Activated effector memory CD4-positive, alpha-beta T cell treated with anti-CD3 and anti-CD28 coated beads, Interleukin-2, amount 50 U/mL, for 16 hours (primary cell): ENCODE measurements around the gene CXCR6.

Experiments used
- DNase-seq: peaks from one replicate; pipeline ENCODE4 v3.0.0-alpha.2; 2020

The CXCR6 gene

DNA sequence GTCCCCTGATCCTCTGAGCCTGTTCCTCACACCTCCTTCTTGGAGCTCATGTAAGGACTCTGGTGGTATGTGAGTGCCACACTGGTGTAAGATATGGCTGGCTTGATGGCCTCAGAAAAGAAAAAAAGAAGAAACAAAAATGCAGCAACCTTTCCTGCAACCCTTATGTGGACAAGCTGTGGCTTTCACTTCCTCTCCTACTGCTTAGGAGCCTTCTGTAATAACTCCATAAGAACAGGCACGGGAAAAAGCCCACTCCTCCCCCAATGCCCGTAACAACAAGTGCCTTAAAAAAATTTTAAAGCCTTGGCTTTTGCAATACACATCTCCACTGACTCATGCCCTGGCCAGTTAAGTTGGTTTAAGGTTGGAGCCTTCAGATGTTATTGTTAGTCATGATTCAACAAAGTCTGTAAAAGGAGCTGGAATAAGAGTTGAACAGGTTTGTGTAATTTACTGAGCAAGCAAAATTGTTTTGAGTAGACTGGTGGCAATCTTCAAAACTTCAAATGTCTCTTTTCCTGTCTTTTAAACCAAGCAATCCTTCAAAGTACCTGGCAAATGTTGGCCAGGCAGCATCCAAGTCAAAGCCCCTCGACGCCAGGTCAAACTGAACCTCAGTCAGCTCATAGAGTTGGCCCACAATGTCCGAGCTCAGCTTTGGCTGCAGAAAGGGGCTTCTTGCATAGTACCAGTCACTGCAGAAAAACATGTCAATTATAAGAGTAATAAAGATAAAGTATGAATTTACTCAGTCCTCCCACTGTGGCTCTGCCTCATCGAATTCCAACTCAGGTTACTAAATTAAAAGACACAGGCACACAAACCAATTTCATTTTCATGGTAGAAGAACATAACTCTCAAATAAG lies 29.5 kb downstream of the CXCR6 start:
- DNase-seq, result no peak

DNA sequence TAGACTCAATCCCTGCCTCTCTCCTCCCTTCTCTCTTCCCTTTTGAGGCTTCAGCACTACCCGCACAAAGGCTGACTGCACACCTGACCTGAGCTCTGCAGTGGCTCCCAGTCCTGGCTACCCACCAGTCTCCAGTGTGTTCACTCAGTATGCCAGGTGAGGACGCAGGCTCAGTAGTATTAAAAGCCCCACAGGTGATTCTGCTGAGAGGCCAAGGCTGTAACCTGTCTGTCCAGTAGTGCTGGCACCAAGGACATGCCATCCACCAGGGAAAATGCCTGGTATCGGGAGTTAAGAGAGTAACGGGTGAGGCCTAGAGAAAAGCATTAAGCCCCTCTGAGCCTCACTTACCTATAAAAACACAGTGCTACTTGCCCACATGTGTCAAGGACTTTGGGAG lies 31.4 kb downstream of the CXCR6 start:
- DNase-seq, result no peak

GRCh38 chr3:45975686-45976085 lies 32.4 kb downstream of the CXCR6 start:
- DNase-seq, result peak; percentile 77

GRCh38 chr3:45976191-45977091 lies 33.2 kb downstream of the CXCR6 start:
- DNase-seq, result peak; percentile 73

- DNase-seq, result peak; percentile 80
These were observed 34.9 kb downstream of the CXCR6 start for GRCh38 chr3:45978006-45978761.

DNA sequence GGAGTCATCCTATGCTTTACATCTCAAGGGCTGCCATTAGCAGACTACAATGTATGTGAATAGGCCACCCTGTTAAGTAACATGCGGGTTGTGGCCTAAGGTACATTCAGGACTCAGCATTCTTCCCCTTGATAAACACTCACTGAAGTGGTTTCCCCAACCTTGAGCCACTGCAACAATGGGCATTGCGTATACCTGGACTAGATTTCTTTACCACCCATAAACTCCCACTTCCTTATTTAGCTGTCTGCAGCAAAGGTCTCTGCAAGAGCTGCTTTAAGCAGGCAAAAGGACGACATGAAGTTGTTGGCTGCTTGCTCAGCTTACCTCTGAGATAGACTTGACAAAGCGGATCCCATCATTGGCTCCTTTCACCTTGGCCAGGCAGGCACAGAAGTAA lies 36.1 kb downstream of the CXCR6 start:
- no peak for DNase-seq

DNA sequence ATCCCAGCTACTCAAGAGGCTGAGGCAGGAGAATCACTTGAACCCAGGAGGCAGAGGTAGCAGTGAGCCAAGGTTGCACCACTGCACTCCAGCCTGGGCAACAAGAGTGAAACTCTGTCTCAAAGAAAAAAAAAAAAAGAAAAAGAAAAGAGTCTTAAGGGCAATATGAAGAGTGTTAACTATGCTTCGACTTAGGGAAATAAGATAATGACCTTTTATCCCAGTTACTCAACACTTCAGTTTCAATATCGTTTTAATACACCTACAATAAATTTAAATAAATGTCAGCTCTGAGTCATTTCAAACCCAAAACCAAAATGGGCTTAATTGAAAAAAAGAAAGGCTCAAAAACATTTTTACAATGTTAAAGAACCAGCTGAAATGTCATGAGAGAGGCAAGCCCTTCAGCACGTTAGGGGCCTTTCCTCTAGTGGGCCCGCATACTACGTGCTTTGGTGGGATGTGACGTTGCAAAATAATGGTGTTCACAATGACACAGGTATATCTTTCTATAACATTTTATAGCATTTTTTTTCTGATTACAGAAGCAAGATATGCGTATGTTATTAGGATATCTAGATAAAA lies 37.1 kb downstream of the CXCR6 start:
- DNase-seq, result no peak

DNA sequence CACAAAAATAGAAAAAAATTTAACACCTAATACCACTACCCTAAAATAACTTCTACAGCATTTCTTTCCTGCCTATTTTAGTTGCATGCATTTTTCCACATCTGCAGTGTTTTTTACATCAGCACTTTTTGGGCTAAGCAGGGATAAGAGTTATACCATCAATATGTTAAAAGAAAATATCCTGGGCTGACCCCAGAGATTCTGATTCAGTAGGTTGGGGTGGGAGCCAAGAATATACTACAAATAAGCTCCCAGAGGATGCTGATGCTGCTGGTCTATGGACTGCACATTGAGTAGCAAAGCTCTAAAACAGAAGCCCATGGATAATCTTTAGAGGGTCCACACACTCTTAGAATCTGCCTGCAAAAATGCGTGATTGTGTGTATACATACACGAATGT lies 37.6 kb downstream of the CXCR6 start:
- no peak for DNase-seq

DNA sequence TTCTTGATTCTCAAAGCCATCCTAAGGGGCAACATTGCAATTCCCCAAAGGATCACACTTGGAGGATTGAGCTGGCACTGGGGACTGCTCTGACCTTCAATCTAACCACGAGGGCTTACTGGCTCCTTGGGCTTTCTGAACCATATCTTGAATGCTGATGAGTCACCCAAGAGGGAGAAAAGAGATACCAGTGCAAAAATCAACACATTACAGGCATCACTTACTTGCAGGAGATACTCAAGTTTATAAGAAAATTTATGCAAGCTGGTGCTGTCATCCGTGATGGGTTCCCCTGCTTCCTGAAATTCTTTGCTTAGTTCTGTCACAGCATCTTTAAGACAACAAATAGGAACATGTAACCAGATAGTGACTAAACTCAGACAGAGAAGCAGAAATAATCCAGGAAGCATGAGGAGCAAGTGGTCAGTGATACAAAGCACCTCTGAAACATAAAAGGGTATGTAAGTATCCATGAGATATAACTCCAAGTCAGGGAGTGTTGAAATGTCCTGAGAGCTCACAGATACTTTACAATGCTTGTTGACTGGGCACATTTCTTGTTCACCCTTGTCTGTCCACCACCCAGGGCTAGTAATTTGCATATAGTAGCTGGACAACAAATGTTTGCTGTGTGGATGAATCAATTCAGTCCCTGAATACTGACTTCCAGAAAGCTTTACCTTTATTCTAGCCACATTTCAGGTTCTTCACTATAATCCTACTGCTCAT lies 38.2 kb downstream of the CXCR6 start:
- no peak for DNase-seq

GRCh38 chr3:45983770-45984169 lies 40.5 kb downstream of the CXCR6 start:
- no peak for DNase-seq

- no peak for DNase-seq
These were observed 41.4 kb downstream of the CXCR6 start for GRCh38 chr3:45984331-45985312.

- no peak for DNase-seq
These were observed 42.5 kb downstream of the CXCR6 start for GRCh38 chr3:45985532-45986302.

GRCh38 chr3:45986303-45986982 lies 43.2 kb downstream of the CXCR6 start:
- no peak for DNase-seq

DNA sequence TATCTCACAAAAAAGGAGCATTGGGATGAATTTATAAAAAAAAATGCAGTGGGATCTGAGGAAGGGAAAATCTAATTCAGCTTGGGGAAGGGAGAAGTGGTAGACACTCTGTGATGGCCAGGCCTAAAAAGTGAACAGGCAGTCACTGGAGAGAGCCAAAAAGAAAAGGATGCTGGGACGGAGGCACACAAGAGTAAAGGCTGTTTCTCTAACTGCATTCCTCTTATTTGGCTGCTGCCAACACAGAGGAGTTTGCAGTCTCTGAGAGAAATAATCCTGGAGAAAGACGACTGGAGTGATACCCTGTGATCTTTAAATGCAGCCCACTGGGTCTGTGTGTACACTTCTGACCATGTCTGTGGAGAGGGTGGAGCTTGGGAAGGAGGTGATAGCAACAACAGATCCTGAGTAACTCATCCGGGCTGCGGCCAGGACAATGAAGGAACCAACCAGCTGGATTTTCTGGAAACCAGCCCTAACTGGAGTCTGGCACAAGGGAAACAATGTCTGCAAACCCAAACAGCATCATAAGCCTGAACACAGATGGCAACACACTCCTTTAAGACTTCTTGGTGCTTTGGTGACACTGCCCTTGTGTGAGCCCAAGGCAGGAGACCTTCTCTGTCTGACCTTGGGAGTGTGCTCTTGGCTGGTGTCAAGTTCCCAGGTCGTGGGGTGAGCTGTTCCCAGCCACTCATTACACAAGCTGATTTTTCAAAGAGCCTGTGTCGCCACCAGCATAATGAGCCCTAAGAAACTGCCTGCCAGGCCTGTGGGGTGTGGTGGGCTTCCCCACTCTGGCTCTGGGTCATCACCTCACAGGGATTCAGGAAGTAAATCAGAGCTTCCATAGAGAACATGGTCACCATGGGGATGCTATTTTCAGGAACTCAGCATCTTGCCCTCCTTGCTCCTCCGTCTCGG lies 44.4 kb downstream of the CXCR6 start:
- no peak for DNase-seq

DNA sequence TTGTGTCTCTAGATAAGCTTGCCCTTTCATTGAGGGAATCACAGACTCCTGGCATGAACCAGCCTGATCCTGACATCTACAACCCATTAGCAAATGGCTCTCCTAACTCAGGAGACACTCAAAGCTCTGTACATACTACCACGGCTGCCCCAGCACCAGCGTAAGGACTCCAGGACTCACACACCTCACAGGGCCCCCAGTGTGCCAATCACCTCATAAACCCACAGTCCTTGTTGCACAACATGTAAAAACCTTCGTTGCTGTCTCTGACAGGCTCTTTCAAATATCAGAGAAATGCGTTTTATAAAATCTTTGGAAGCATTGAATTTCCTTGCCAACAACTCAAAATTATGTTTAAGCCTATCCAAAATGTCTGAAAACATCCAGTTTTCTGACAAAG lies 45.1 kb downstream of the CXCR6 start:
- no peak for DNase-seq

DNA sequence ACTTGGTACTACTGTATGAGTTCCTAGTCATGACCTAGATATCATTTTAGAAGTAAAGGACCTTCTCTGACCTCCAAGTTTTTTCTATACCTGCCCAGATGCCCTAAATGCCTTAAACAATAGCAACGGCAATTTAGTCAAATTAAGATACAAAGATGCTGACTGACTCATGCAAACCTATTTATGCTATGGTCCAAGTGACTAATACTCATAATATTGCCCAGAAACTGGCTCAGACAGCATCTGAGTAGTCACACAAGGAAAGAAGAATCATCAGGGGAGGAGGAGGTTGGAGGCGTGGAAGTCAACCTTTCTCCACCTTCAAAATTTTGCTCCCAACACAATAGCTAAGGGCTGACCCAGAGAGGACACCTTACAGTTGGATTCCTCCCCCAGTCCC lies 45.5 kb downstream of the CXCR6 start:
- DNase-seq, result no peak

DNA sequence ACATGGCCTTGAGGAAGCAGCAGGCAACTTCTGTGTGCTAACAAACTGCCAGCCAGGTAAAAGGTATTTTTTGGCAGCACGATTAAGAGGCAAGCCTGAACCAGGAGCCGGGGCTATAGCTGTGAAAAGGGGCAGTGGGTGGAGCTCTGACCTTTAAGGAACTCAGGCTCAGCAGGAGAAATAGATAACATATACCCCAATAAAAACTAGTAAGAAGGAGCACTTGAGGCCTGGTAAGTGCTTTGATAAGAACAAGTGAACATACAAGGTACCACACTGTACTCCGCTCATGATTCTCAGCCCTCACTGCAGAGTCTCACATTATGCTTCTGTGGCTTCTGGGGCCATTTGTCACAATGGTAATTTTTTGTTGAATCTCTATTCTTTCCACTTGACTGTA lies 46.9 kb downstream of the CXCR6 start:
- no peak for DNase-seq

GRCh38 chr3:45991341-45991740 lies 48.1 kb downstream of the CXCR6 start:
- DNase-seq, result no peak
